ENCODE results near the gene CNOT3.
"Not testable (repeated sequence)": the region's sequence is repeated elsewhere in the genome, so short reads cannot be mapped to it uniquely, and the experiment has no call there.

The CNOT3 gene

DNA sequence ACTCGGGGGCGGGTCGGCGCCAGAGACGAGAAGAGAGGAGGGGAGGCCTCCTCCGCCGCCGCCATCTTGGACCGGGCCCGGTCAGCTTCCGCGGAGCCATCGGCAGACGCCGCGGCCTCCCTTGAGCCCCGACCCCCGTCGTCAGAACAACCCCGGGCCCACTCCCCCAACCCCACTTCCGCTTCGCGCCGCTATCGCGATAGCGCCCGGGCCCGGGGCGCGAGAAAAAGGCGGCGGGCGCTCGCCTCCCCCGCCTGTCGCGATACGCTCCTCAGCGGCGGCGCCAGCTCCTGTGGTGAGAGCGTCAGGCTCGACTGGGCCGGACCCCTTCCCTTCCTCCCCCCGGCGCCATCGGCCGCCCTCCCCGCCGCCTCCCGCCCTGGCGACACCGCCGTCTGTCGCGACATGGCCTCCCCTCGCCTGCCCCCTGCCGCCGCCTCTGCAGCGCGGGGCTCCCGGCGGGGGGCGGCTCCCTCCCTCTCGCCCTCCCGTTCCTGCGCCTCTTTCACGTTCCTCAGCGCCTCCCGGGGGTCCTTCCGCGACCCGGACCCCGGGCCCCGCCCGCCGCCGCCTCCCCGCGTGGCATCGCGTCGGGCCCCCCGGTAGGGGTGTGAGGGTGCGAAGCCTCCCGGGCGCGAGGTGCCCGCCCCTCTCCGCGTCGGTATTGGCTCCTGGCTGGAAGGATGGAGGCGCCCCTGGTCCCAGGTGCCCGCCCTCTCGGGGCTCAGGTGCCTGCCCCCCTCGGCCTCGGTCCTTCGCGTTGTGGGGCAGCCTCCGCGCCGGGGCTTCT lies at the start of gene CNOT3:
TSS of gene CNOT3 (plus strand) at position 64 of the 790 bp plus-strand sequence. CDS start 5,217 bp downstream, outside the sequence.
- no peak for DNase-seq

DNA sequence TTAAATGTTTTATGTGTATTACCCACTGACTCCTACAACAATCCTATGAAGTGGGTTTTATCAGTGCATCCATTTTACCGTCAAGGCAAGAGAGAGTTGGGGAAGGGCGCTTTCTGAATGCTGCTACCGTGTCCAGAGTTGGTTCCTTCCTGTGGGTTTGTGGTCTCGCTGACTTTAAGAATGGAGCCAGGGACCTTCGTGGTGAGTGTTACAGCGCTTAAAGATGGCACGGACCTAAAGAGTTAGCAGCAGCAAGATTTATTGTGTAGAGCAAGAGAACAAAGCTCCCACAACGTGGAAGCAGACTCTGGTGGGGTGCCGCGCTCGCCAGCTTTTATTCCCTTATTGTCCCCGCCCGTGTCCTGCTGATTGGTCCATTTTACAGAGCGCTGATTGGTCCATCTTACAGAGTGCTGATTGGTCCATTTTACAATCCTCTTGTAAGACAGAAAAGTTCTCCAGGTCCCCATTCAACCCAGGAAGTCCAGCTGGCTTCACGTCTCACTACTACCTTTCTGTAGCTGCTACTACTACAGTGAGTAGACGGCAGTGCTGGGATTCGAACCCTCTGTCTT lies 43.0 kb upstream of the CNOT3 start:
- DNase-seq, result no peak

DNA sequence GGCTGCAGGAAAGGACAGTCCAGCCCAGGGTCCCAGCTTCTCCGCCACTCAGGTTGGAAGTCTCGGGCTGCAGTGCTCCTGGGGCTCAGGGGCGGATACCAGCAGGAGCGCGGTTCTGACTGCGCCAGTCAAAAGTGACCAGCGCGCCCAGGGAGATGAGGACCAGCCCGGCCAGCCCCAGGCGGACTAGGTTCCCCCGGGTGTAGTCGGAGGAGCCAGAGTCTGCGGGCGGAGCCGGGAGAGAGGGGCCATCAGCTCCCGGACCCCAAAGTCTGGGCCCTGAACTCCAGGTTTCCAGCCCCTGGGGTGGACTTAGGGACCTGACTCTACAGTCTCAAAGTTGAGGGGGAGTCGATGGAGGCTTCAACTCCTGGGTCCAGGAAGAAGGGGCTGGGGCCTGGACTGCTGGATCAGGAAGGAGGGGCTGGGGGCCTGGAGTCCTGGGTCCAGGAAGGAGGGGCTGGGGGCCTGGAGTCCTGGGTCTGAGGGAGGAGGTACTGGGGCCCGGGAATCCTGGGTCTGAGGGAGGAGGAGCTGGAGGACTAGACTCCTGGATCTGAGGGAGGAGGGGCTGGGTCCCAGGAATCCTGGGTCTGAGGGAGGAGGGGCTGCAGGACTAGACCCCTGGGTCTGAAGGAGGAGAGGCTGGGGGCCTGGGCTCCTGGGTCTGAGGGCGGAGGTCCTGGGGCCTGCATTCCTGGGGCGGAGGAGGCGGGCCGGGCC lies 42.3 kb upstream of the CNOT3 start:
- DNase-seq, result no peak

GRCh38 chr19:54095859-54096616 lies 41.5 kb upstream of the CNOT3 start:
- DNase-seq, result not testable (repeated sequence)

GRCh38 chr19:54096617-54097106 lies 40.9 kb upstream of the CNOT3 start:
- no peak for DNase-seq

DNA sequence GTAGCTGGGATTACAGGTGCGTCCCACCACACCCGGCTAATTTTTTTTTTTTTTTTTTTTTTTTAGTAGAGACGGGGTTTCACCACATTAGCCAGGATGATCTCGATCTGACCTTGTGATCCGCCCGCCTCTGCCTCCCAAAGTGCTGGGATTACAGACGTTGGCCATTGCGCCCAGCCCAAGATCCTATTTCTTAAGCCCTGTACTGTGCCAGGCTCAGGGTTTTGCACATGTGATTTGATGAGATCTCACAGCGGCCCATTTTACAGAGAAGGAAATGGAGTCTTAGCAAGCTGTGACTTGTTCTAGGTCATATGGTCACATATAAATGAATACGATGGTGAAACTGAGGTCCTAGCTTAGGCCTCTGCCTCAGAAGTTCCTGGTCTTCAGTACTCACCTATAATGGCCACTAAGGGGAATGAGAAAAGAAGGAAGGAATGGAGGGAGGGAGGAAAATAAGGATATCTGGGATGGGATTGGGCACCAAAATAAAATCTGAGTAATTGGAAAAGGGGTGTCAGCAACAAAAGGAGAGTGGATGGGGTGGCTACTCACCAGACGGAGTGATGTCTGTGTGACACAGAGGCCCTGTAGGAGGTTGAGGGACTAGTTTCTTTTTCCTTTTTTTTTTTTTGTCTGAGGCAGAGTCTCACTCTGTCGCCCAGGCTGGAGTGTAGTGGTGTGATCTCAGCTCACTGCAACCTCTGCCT lies 38.2 kb upstream of the CNOT3 start:
- no peak for DNase-seq

DNA sequence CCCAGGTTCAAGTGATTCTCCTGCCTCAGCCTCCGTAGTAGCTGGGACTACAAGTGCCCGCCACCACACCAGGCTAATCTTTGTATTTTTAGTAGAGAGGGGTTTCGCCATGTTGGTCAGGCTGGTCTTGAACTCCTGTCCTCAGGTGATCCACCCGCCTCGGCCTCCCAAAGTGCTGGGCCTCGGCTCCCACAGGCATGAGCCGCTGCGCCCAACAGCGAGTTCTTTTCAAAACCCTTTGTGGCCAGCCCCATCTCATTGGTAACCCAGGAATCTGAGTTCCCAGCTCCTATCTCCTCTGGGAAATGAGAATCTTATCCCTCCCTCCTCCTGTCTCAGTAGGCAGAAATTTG lies 37.7 kb upstream of the CNOT3 start:
- not testable (repeated sequence) for DNase-seq

GRCh38 chr19:54100561-54100960 lies 37.0 kb upstream of the CNOT3 start, which contains the start of gene OSCAR:
Gene OSCAR (minus strand): TSS chr19:54100803. CDS start chr19:54100792, 11 bp downstream.
- no peak for DNase-seq

GRCh38 chr19:54102421-54103169 lies 35.0 kb upstream of the CNOT3 start, which contains the start of gene NDUFA3:
Gene NDUFA3 (plus strand): TSS chr19:54102855. CDS start chr19:54102879, 24 bp downstream.
- peak; percentile 87 for DNase-seq

DNA sequence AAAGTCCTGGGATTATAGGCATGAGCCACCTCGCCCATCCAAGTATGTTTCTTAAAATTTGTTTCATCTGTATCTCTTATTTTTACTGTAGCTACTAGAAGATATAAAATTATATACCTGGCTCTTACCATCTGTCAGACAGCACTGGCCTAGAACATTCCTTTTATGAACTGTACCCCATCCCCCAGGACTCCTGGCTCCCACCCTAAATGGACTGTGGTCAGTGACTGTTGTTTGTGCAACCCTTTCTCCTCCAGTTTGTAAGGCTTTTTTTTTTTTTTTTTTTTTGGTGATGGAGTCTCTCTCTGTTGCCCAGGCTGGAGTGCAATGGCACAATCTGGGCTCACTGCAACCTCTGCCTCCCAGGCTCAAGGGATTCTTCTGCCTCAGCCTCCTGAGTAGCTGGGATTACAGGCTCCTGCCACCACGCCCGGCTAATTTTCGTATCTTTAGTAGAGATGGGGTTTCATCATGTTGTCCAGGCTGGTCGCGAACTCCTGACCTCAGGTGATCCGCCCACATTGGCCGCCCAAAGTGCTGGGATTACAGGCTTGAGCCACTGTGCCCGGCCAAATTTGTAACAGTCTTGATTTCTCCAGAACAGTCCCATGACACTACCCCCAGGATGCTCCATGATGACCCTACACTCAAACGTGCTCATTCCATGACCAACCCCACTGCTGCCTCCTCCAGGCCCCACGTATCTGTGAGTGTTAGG lies 32.4 kb upstream of the CNOT3 start:
- DNase-seq, result no peak

GRCh38 chr19:54105796-54106195 lies 31.8 kb upstream of the CNOT3 start:
- no peak for DNase-seq

- no peak for DNase-seq
Observed at GRCh38 chr19:54106716-54107115, 30.8 kb upstream of the CNOT3 start.

DNA sequence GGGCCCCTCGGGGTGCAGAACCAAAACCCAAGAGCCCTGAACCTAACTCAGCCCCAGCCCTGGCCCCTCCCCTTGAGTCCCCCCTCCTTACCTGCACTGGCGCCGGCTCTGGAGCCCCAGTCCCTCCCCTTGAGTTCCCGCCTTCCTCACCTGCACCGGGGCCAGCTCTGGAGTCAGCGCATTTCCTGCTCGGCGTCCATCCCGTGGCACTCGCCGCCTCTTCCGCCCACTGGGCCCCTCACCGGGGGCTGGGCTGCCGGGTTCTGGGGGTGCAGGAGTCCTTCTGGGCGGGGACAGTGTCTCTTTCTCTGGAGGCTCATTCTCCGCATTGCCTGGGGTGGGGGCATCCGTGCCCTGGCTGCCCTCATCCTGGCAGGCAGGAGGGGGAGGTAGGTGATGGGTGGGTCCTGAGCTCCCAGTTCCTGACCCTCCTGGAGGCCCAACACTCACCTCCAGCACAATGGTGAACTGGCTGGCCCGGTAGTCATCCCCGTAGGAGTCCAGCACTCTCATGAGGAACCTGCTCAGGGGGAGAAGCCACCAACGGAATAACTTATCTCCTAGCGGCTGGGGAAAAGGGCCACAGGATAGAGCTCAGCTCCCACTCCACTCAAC lies 29.6 kb upstream of the CNOT3 start:
- DNase-seq, result no peak

DNA sequence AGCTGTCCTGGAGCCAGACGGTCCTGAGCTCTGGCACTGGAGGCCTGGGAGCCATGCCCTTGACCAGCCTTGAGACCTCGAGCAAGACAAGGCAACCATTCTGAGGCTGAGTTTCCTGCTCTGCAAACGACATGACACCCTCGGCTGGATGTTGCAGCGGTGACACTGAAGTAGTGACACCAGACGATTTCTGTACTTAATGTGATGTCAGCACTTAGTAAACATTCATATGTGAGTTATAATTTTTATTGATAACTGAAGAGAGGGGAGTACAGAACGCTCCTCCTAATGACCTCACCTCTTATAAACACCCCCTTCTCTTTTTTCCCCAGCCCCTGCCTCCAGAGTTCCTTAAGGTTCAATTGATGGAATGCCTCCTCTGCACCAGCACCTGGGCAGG lies 29.1 kb upstream of the CNOT3 start:
- DNase-seq, result no peak

DNA sequence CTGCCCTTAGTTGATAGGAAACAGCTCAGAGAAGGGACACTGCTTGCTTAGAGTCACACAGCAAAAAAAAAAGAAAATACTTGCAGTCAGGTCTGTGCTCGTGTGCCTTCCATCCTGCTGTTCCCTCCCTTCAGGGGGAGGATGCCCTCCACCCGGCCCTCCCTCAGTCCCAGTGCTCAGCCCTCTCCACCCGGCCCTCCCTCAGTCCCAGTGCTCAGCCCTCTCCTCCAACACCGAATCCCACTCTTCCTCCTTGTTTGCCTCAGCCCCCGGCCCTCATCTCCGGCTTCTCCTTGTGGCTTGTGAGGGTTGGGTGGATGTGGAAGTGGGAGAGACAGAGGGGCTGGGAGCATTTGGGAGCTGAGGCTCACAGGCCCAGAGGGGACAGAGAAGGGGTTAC lies 27.9 kb upstream of the CNOT3 start:
- no peak for DNase-seq

GRCh38 chr19:54114340-54115108 lies 23.0 kb upstream of the CNOT3 start:
- DNase-seq, result no peak

DNA sequence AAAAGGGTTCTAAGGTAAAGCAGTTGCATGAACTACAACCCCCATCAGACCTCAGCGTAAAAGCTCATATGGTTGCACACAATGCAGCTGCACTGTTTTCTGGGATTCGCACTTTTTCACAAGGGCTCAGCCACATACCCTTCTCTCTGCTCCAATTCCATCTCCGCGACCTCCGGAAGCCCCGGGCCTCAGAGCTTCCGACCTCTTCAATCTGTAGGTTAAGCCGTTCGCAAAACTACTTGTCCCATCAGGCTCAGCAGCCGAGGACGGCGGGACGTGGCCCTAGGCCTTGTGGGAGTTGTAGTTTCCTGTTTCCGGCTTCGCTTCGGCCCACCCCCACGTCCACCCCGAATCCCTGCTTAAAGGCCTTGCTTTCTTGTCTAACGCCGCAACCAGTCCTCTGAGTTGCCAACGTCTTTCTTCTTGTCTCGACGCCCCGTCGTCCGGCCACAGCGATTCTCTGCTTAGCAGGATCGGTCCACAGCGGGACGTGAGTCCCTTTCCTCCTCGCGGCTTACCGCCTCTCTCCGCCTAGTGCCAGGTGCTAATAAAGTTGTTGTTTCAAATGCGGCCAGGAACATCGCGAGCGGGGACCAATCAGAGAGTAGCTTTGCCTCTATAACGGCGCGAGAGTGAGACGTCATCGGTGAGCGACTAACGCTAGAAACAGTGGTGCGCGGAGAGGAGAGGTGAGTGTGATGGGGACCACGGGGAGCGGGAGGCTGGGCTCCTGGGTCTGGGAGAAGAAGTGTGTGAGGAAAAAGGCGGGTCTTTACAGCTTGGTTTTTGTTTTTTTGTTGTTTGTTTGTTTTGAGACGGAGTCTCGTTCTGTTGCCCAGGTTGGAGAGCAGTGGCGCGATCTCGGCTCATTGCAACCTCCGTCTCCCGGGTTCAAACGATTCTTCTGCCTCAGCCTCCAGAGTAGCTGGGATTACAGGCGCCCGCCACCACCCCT lies 22.2 kb upstream of the CNOT3 start, which contains the start of the genes PRPF31 and TFPT:
TSS of gene PRPF31 (plus strand) at position 646 of the 955 bp plus-strand sequence. CDS start 2,525 bp downstream, outside the sequence.
TSS of gene TFPT (minus strand) at position 549 of the 955 bp plus-strand sequence. CDS start at position 161, 388 bp downstream.
- DNase-seq, result peak; percentile 86

- DNase-seq, result no peak
Observed at GRCh38 chr19:54121259-54121658, 16.3 kb upstream of the CNOT3 start.
